ENCODE measurements around the gene TMEM184B.
"Not testable (repeated sequence)": the region's sequence is repeated elsewhere in the genome, so short reads cannot be mapped to it uniquely, and the experiment has no call there.

Gene TMEM184B

DNA sequence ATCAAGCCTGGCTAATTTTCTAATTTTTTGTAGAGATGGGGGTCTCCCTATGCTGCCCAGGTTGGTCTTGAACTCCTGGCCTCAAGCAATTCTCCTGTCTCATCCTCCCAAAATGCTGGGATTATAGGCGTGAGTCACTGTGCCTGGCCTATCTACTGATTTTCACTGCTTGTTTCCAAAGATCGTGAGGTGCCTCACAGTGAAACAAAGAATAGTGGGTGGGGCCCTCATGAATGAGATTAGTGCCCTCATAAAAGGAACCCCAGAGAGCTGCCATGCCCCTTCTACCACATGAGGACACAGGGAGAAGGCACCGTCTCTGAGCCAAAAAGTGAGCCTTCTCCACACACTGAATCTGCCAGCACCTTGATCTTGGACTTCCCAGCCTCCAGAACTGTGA lies 23.5 kb downstream of the TMEM184B start:
- DNase-seq (ENCODE audit: low read depth in 2 of 2): no peak

DNA sequence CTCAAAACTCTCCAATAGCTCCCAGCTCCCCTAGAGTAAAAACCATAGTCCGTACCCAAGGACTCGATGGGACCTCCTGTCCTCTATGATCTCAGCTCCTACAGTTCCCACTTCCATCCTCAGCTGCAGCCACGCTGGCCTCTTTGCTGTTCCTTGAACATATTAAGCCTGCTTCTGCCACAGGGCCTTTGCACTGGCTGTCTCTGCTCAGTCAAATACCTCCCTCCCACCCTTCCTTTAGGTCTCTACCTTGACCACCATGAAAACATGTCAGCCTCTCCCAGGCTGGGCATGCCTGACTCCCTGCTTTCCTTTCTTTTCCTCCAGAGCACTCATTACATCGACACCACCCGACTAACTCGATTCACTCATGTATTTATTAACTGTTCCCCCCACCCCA lies 24.5 kb downstream of the TMEM184B start:
- DNase-seq (ENCODE audit: low read depth in 2 of 2): no peak

DNA sequence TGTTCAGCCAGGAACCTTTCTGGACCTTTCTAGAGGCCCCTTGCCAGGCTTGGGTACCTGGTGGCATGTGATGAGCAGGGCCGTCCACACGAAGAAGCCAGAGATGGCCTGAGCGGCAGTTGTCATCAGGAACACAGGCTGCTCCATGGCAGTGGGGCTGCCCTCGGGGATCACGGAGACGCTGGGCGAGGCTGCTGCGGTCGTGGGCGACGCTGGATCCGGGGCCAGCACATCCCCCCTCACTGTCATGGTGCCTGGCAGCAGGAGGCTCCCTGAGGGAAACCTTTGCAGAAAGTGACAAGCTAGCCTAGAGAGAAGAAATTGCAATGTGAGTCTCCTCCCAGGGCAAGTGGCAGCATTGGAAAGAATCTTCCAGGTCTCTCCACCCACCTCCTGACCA lies 25.1 kb downstream of the TMEM184B start:
- DNase-seq (ENCODE audit: low read depth in 2 of 2): no peak

GRCh38 chr22:38246692-38247091 lies 26.1 kb downstream of the TMEM184B start:
- DNase-seq (ENCODE audit: low read depth in 2 of 2): no peak

DNA sequence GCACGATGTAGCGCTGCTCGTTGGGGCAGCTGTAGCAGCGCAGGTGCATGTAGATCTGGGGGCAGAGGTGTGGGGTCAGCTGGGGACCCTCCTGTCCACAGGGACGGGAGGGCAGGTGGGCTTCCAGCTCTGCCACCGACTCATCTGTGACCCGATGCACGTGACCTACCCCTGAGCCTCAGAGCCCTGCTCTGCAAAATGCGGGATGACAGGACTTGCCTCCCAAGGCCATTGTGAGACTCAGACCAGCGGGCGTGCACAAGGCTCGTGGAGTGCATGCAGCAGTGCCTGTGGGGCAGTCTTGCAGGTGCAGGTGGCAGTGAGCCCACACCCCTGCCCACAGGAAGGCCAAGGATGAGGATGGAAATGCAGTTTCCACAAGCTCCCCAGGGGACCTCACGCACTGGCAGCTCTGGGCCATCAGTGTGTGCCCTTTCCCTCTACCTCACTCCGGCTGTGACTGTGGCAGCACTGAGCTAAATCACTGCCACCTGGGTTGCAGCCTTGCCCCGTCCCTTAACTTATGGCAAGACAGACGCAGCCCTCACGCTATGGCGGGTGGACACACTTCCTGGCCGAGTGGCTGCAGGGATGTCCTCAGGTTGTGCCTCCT lies 26.7 kb downstream of the TMEM184B start:
- DNase-seq (ENCODE audit: low read depth in 2 of 2): no peak

DNA sequence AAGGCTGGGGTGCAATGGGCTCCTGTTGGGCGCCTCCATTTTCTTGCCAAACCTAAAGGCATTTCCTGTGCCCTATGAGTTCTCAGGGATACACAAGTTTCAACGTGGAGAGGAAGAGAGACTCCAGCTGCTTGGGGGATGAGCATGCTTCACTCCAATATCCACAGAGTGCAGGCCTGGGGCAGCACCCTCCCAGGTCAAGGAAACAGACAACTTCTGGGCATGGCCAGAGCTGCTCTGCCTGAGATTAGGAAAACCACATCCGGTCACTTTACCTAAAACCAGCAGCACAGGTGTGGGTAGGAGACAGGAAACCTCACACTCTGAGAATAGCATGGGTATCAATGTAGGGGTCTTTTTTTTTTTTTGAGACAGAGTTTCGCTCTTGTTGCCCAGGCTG lies 28.7 kb downstream of the TMEM184B start:
- no peak for DNase-seq (ENCODE audit: low read depth in 2 of 2)

DNA sequence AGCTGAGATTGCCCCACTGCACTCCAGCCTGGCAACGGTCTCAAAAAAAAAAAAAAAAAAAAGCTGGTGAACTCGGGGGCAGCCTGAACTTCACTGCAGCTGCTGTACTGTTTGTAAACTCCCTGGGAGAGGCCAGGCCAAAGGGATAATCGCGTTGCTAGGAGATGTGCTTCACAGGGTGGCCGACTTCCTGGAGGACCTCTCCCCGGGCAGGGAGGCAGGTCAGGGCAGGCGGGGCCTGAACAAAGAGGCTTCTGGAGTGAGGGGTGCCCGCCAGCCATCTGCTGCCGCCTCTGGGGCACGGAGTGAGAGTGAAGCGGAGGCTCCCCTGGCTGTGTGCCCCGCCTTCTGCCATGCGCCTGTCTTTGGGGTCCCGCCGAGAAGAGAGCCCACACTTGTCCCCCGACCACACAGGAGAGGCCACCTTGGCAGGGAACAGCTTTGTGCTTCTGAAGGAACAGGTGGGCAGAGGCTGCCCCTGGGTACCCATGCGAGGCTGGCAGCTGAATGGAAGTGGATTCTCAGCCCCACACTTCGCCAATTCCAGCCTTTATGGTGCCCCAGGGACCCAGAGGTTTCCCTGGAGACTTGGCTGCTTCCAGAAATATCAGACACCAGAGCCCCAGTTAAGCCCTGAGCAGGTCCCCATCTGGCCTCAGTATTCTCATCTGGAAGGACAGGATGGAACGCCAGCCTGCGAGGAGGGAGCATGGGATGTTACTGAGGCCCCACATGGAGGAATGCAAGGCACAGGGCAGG lies 29.6 kb downstream of the TMEM184B start:
- no peak for DNase-seq (ENCODE audit: low read depth in 2 of 2)

DNA sequence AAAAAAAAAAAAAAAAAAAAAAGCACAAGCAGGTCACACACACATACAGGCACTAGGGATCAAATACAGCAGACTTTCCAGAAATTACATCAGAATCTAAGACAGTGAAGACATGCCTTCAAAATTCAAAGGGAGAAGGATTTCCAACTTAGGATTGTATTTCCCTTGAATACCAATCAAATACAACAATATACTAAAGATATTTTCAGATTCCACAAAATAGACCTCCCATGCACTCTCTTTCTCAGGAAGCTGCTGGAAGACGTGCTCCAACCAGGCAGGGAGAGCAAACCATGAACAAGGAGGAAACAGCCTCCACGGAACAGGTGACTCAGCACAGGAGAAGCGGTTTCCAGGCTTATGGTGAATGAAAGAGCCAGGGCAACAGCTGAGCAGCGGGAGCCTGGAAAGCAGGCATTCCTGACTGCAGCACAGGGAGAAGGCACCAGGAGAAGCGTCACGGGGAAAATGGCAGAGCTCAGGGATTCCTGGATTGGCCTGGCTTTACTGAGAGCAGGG lies 32.0 kb downstream of the TMEM184B start:
- no peak for DNase-seq (ENCODE audit: low read depth in 2 of 2)

GRCh38 chr22:38239101-38239761 lies 33.6 kb downstream of the TMEM184B start:
- no peak for DNase-seq (ENCODE audit: low read depth in 2 of 2)

DNA sequence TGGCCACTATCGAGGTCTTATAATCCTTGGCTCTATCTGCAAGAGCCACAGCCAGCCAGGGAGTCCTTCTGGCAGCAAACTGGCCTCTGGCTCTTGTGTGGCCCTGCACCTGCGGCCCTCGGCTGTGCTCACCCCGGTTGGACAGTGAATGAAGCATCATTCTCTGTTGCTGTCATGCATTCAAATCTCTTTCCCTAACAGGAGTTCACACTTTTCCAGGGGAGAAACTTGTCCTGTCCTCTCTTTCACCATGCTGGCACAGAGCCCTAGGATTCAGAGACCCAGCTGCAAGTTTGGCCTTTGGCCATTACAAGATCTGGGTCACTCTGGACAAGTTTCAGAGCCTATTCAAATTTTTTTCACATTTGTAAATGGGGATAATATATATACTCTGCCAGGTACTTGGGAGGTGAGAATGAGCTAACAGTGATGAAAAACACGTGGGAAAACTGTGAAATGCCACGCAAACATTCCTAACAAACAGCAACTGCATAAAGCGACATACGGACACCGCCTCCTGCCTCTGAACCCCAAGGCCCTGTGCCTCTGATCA lies 34.2 kb downstream of the TMEM184B start:
- DNase-seq (ENCODE audit: low read depth in 2 of 2): no peak

DNA sequence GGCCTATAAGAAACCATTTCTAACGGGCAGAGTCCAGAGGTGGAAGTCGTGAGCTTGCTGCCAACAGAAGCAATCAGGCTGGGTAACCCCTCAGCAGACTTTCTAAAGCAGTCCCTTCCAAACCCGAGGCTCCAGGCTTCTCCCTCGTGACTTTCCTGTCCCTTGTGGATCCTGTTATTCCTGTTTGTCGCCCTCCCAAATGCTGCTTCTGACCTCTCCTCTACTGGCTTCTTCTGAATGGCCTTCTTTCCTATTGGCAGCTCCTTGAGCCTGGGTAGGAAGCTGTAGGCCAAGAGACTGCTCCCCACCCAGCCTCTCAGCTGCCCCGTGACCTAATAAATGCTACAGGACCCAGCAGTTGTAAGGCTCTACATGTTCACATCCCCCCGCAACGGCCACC lies 36.0 kb downstream of the TMEM184B start:
- DNase-seq (ENCODE audit: low read depth in 2 of 2): no peak

- DNase-seq (ENCODE audit: low read depth in 2 of 2): no peak
Measured at GRCh38 chr22:38235240-38235850, 37.5 kb downstream of the TMEM184B start.

GRCh38 chr22:38233856-38234255 lies 39.0 kb downstream of the TMEM184B start:
- not testable (repeated sequence) for DNase-seq (ENCODE audit: low read depth in 2 of 2)

DNA sequence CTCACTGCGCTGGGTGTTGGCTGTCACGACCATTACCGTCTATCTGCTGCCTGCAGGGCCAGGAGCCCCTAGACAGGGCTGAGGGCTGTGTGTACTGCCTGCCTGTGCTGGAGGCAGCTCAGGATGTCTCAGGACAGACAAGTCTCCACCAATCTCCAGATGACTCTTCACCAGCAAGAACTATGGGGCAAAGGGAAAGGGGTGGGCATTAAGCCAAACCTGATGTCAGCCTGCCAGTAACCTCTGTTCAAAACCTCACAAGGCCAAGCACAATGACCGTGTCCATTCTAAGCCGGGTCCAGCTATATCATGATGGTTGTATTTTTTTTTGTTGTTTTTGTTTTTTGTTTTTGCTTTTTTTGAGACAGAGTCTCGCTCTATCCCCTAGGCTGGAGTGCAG lies 39.4 kb downstream of the TMEM184B start:
- no peak for DNase-seq (ENCODE audit: low read depth in 2 of 2)

- DNase-seq (ENCODE audit: low read depth in 2 of 2): no peak
Measured at GRCh38 chr22:38232196-38232595, 40.6 kb downstream of the TMEM184B start.

DNA sequence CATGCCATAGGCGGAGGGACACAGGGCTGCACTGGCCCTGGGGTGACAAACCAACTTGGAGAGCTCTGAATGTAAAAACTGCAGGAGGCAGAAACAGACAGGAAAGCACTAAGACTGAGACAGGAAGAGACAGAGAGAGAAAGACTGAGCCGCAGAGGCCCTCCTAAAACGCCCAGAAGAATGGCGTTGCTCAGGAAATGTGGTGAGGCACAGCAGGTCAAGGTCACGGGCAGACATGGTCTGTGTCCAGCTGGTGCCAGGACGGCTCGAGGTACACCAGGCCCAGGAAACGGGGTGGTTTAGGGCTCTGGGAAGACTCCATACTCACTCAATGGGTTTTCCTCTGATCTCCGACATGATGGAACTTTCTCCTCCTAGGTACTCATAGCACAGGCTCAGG lies 41.9 kb downstream of the TMEM184B start:
- DNase-seq (ENCODE audit: low read depth in 2 of 2): no peak

- no peak for DNase-seq (ENCODE audit: low read depth in 2 of 2)
Measured at GRCh38 chr22:38230108-38230825, 42.5 kb downstream of the TMEM184B start.

- no peak for DNase-seq (ENCODE audit: low read depth in 2 of 2)
Measured at GRCh38 chr22:38228873-38229740, 43.7 kb downstream of the TMEM184B start.

DNA sequence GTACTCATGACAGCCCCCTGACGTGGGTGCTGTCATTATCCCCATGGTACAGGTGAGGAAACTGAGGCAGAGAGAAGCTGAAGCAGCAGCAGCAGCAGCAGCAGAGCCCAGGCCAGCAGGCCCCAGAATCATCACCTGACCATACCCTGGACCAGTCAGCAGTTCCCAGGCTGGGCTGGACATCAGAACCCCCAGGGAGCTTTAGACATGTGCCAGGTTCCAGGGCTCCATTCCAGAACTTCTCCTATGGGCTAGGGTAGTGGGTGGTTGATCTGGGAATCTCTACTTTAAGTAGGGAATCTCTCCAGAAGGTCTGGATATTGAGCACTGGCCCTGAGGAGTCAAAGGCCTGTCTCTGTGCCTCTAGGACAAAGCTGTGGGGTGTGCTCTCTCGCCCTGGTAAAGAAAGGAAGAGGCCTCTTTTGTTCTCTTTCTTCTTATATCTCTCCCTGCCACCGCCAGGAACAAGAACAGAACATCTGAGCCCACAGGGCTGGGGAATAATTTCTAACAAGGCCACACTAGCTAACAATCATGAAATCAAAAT lies 44.4 kb downstream of the TMEM184B start:
- no peak for DNase-seq (ENCODE audit: low read depth in 2 of 2)
